ENCODE results near the gene RHOT1.
"Not testable (repeated sequence)": the region's sequence is repeated elsewhere in the genome, so short reads cannot be mapped to it uniquely, and the experiment has no call there.

RHOT1 gene

GRCh38 chr17:32104158-32104557 is 38.1 kb upstream of the RHOT1 start:
- no peak for TF ChIP-seq CTCF (IDR thresholded peaks at IDR 0.05; ENCODE audit: low read depth, low read length)
- no peak for DNase-seq (ENCODE audit: low read depth in 2 of 2)
- H3K4me3 ChIP-seq (replicated peaks in 1 of 2; ENCODE audit: low read depth in 2 of 2, low read length in 2 of 2): no peak overlapping the region

DNA sequence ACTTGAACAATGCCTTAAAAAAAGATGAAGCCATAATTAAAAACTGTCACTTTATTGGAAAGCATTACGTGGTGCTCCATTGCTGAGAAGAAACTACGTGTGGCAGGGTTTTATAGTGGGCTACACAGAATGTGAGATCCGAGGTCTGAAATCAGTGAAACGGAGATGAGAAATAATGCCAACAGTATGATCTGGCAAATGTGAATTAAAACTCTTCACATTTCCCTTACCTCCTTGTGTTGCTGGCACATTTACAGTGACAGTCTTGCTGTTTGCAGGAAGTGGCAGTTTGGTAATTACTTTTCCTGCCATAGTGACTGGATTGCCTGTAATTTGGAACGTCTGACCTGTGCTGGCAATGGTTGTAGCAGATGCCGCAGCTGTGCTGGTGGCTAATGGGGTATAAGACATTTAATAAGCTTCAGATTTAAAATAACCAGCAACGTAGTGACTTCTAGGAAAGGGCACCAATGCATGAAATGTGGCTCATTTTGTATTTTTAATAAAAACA is 35.8 kb upstream of the RHOT1 start:
- not testable (repeated sequence) for DNase-seq (ENCODE audit: low read depth in 2 of 2); H3K4me3 ChIP-seq (replicated peaks in 1 of 2; ENCODE audit: low read depth in 2 of 2, low read length in 2 of 2)

DNA sequence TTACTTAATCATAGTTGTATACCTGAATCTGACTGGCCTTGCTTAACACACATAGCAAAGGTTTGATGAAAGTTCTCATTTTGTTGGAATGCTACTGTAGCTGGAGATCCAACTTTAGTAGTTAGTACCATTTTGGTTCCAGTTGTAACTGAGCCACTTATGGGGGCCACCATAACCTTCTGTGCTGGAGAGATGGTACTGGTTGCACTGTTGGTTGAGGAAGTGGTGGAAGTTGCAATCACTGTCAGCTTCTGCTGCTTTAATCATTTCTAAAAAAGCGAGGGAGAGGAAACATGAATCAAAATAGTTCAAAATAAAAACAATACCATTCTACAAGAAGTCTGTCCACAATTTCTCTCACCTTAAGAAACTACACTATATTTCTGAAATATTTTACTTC is 35.1 kb upstream of the RHOT1 start:
- H3K4me3 ChIP-seq (replicated peaks in 1 of 2; ENCODE audit: low read depth in 2 of 2, low read length in 2 of 2); DNase-seq (ENCODE audit: low read depth in 2 of 2): not testable (repeated sequence)

DNA sequence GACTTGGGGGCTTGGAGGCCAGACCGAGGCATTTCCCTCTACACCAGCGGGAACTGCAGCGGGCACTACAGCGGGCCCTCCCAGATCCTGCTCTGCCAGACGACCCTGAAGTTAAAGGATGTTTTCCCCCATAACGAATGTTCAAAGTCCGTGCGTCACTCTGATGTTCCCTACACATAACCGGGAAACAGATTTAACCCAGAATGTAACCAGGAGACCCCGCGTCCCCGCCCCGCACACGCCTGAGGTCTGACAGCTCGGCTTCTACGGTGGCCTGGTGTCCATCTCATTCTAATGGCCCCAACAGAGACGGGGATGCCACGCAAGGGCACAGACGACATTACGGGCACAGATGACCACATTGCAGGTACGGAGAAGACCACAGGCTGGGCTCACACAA is 31.7 kb upstream of the RHOT1 start:
- no peak for DNase-seq (ENCODE audit: low read depth in 2 of 2)
- TF ChIP-seq CTCF (IDR thresholded peaks at IDR 0.05; ENCODE audit: low read depth, low read length): no peak
- H3K4me3 ChIP-seq (replicated peaks in 1 of 2; ENCODE audit: low read depth in 2 of 2, low read length in 2 of 2): no peak overlapping the region

DNA sequence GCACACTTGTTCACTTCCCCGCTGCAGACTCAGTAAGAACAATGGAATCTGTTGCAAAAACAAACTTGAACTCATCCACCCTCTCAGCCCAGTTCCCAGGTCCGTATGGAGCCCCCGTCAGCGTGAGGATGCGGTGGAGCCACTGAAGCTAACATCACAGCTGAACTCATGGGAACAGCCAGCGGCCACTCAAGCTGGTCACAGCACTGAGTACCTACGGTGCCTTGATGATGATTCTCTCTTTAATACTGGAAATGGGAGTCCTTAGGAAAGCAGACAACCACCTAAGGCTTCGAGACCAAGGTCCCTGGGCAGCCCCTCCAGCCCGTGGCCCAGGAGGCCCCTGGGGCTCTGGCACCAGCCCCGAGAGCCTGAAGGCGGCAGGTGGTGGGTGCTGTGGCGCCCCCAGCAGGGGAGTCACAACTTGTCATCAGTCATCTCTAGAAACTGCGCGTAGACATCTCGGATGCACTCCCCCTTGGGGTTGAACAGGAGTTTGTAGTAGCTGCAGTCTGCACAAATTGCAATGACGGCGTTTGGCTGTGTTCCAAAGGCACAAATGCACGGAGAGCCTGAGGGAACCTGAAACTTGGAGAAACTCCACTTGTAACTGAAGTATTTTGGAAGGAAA is 31.0 kb upstream of the RHOT1 start:
- peak; percentile 68 to 69 for DNase-seq (ENCODE audit: low read depth in 2 of 2)
- H3K4me3 ChIP-seq (replicated peaks in 1 of 2; ENCODE audit: low read depth in 2 of 2, low read length in 2 of 2): peak overlapping the region in 1 of 2 donors; percentile 7
- TF ChIP-seq CTCF (IDR thresholded peaks at IDR 0.05; ENCODE audit: low read depth, low read length): peak; percentile 29

DNA sequence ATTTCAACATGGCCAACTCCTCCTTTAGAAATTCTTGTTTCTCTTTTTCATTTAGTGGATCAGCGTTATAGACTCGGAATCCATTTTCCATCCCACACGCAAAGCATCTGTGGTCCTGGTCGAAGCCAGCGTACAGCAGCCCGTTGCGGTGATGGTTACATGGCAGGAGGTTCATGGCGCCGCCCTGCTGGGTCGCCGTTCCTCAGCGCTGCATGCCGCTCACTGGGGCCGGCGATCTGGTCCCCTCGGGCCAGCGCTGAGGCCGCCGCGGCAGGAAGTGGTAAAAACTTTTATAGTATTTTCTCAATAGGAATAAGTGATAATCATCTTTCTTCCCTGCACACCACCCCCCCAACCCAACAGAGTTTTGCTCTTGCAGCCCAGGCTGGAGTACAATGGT is 29.9 kb upstream of the RHOT1 start:
- H3K4me3 ChIP-seq (replicated peaks in 1 of 2; ENCODE audit: low read depth in 2 of 2, low read length in 2 of 2): no peak overlapping the region
- TF ChIP-seq CTCF (IDR thresholded peaks at IDR 0.05; ENCODE audit: low read depth, low read length): no peak
- DNase-seq (ENCODE audit: low read depth in 2 of 2): no peak

DNA sequence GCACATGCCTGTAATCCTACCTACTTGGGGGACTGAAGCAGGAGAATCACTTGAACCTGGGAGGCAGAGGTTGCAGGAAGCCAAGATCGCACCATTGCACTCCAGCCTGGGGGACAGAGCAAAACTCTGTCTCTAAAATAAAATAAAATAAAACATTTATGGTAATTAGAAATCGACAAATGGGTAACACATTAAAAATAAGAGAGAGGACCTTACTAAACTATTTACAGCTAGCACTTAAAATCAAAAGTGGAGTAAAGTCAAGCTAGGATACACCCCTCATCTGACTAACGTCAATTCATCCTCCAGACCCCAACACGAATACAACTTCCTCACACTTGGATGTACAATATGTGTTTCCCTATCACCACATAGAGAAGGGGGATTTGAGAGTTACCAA is 27.8 kb upstream of the RHOT1 start:
- H3K4me3 ChIP-seq (replicated peaks in 1 of 2; ENCODE audit: low read depth in 2 of 2, low read length in 2 of 2): no peak overlapping the region
- no peak for DNase-seq (ENCODE audit: low read depth in 2 of 2)
- no peak for TF ChIP-seq CTCF (IDR thresholded peaks at IDR 0.05; ENCODE audit: low read depth, low read length)

- H3K4me3 ChIP-seq (replicated peaks in 1 of 2; ENCODE audit: low read depth in 2 of 2, low read length in 2 of 2): not testable (repeated sequence)
These were observed 26.8 kb upstream of the RHOT1 start for GRCh38 chr17:32115546-32115945.

More at GRCh38 chr17:32115546-32115945, 26.8 kb upstream of the RHOT1 start:
- not testable (repeated sequence) for DNase-seq (ENCODE audit: low read depth in 2 of 2)

Measured in cardiac fibroblast (primary cell).